ENCODE measurements around the gene HSPB6. TPM values are rescaled to one million over a fixed set of nuclear protein-coding genes. Genes with fewer than 3 reads are reported as not detected.
A peak's percentile ranks its signal among the peaks of the same experiment; 100 is the strongest.

The HSPB6 gene
- total and polyA plus RNA-seq, 2 experiments from 2014 or later = 14.1 to 220 TPM

- DNase-seq = no peak
- Histone ChIP-seq H3K36me3 (ENCODE audit: low read depth) (no peaks in the 10 kb centered on the region; the same call in 1 of the 2 replicates), H3K27ac (peak overlapping the region; percentile 56), H3K4me2 (ENCODE audit: unreplicated experiment) (peak overlapping the region; percentile 86), H3K4me3 (peak overlapping the region; percentile 83), H3K9me2 (ENCODE audit: insufficient read depth) (no peaks in the 10 kb centered on the region), H3F3A (ENCODE audit: insufficient read depth) (peaks cover 21% of the 10 kb centered on the region; the same call in 1 of the 2 replicates), H2AFZ (peak overlapping the region; percentile 79), H3K79me2 (ENCODE audit: insufficient read depth) (peaks cover 7% of the 10 kb centered on the region; the same call in 1 of the 2 replicates), H3K9me3 (ENCODE audit: low read depth) (no peaks in the 10 kb centered on the region), H3K4me1 (ENCODE audit: insufficient read depth) (no peaks in the 10 kb centered on the region), H4K20me1 (ENCODE audit: insufficient read depth) (no peaks in the 10 kb centered on the region), H3K27me3 (replicated peaks; ENCODE audit: insufficient read depth) (no peaks in the 10 kb centered on the region), H3K9ac (peak overlapping the region; percentile 72)
- in situ Hi-C loops (cut with MboI) = no loop called here
- 9 to 10% methylated on average over 16 of the region's 16 CpGs for WGBS, 2 experiments (ENCODE audit: low coverage in 1 of 2, low lambda C conversion rate in 2 of 2, missing lambda C conversion rate in 2 of 2)
- TF ChIP-seq EZH2phosphoT487 (IDR thresholded peaks at IDR 0.05; ENCODE audit: insufficient read depth, low read depth) = no peak
- no peak for TF ChIP-seq EZH2 (IDR thresholded peaks at IDR 0.05; ENCODE audit: insufficient read depth, poor library complexity, severe bottlenecking)
Measured at GRCh38 chr19:35740108-35740422, 16.8 kb downstream of the HSPB6 start.

- no peak for DNase-seq
- no peak for TF ChIP-seq EZH2 (IDR thresholded peaks at IDR 0.05; ENCODE audit: insufficient read depth, poor library complexity, severe bottlenecking)
- no peak for TF ChIP-seq EZH2phosphoT487 (IDR thresholded peaks at IDR 0.05; ENCODE audit: insufficient read depth, low read depth)
- H3K4me2 ChIP-seq (ENCODE audit: unreplicated experiment) = peak overlapping the region; percentile 86
Measured at GRCh38 chr19:35739275-35740107, 17.3 kb downstream of the HSPB6 start.

GRCh38 chr19:35738887-35739229 is 18.0 kb downstream of the HSPB6 start:
- Histone ChIP-seq H3K4me1 (ENCODE audit: insufficient read depth) (no peaks in the 10 kb centered on the region), H3F3A (ENCODE audit: insufficient read depth) (peaks cover 21% of the 10 kb centered on the region; the same call in 1 of the 2 replicates), H4K20me1 (ENCODE audit: insufficient read depth) (no peaks in the 10 kb centered on the region), H3K4me3 (no peak overlapping the region), H3K79me2 (ENCODE audit: insufficient read depth) (peaks cover under 1% of the 10 kb centered on the region; the same call in 1 of the 2 replicates), H3K27me3 (replicated peaks; ENCODE audit: insufficient read depth) (no peaks in the 10 kb centered on the region), H3K27ac (no peak overlapping the region), H3K36me3 (ENCODE audit: low read depth) (no peaks in the 10 kb centered on the region; the same call in 1 of the 2 replicates), H3K9me2 (ENCODE audit: insufficient read depth) (no peaks in the 10 kb centered on the region), H3K9me3 (ENCODE audit: low read depth) (no peaks in the 10 kb centered on the region), H2AFZ (no peak overlapping the region), H3K9ac (no peak overlapping the region), H3K4me2 (ENCODE audit: unreplicated experiment) (no peak overlapping the region)
- in situ Hi-C loops (cut with MboI) = no loop called here
- WGBS, 2 experiments (ENCODE audit: low coverage in 1 of 2, low lambda C conversion rate in 2 of 2, missing lambda C conversion rate in 2 of 2) = 96 to 97% methylated on average over 2 of the region's 2 CpGs
- no peak for TF ChIP-seq EZH2phosphoT487 (IDR thresholded peaks at IDR 0.05; ENCODE audit: insufficient read depth, low read depth)
- no peak for TF ChIP-seq EZH2 (IDR thresholded peaks at IDR 0.05; ENCODE audit: insufficient read depth, poor library complexity, severe bottlenecking)
- DNase-seq = no peak

More at GRCh38 chr19:35739275-35740107, 17.3 kb downstream of the HSPB6 start:
- H3K36me3 ChIP-seq (ENCODE audit: low read depth) = no peaks in the 10 kb centered on the region; the same call in 1 of the 2 replicates
- no peaks in the 10 kb centered on the region for H3K9me3 ChIP-seq (ENCODE audit: low read depth)
- H3F3A ChIP-seq (ENCODE audit: insufficient read depth) = peaks cover 21% of the 10 kb centered on the region; the same call in 1 of the 2 replicates
- H3K9me2 ChIP-seq (ENCODE audit: insufficient read depth) = no peaks in the 10 kb centered on the region
- no peaks in the 10 kb centered on the region for H3K4me1 ChIP-seq (ENCODE audit: insufficient read depth)
- in situ Hi-C loops (cut with MboI) = no loop called here
- H4K20me1 ChIP-seq (ENCODE audit: insufficient read depth) = no peaks in the 10 kb centered on the region
- H3K9ac ChIP-seq = no peak overlapping the region; the same call in 1 of the 2 replicates
- peaks cover 7% of the 10 kb centered on the region; the same call in 1 of the 2 replicates for H3K79me2 ChIP-seq (ENCODE audit: insufficient read depth)
- 87% methylated on average over 29 of the region's 29 CpGs for WGBS, 2 experiments (ENCODE audit: low coverage in 1 of 2, low lambda C conversion rate in 2 of 2, missing lambda C conversion rate in 2 of 2)
- H3K4me3 ChIP-seq = peak overlapping the region; percentile 83
- no peaks in the 10 kb centered on the region for H3K27me3 ChIP-seq (replicated peaks; ENCODE audit: insufficient read depth)
- H3K27ac ChIP-seq = peak overlapping the region; percentile 56; the same call in 1 of the 2 replicates
- no peak overlapping the region for H2AFZ ChIP-seq

GRCh38 chr19:35738021-35738886 is 18.6 kb downstream of the HSPB6 start:
- Histone ChIP-seq H4K20me1 (ENCODE audit: insufficient read depth) (no peaks in the 10 kb centered on the region), H3K36me3 (ENCODE audit: low read depth) (no peaks in the 10 kb centered on the region; the same call in 1 of the 2 replicates), H3F3A (ENCODE audit: insufficient read depth) (peaks cover 21% of the 10 kb centered on the region; the same call in 1 of the 2 replicates), H3K79me2 (ENCODE audit: insufficient read depth) (no peaks in the 10 kb centered on the region), H3K9me2 (ENCODE audit: insufficient read depth) (no peaks in the 10 kb centered on the region), H2AFZ (no peak overlapping the region), H3K9ac (no peak overlapping the region), H3K9me3 (ENCODE audit: low read depth) (no peaks in the 10 kb centered on the region), H3K4me1 (ENCODE audit: insufficient read depth) (no peaks in the 10 kb centered on the region), H3K27ac (no peak overlapping the region), H3K27me3 (replicated peaks; ENCODE audit: insufficient read depth) (no peaks in the 10 kb centered on the region), H3K4me3 (no peak overlapping the region), H3K4me2 (ENCODE audit: unreplicated experiment) (no peak overlapping the region)
- in situ Hi-C loops (cut with MboI) = no loop called here
- WGBS, 2 experiments (ENCODE audit: low coverage in 1 of 2, low lambda C conversion rate in 2 of 2, missing lambda C conversion rate in 2 of 2) = 93 to 97% methylated on average over 29 to 37 of the region's 37 CpGs
- TF ChIP-seq EZH2phosphoT487 (IDR thresholded peaks at IDR 0.05; ENCODE audit: insufficient read depth, low read depth) (no peak), EZH2 (IDR thresholded peaks at IDR 0.05; ENCODE audit: insufficient read depth, poor library complexity, severe bottlenecking) (no peak)
- DNase-seq = no peak

Measured in GM23248 (cell line).